A673 (cell line): Measurements from ENCODE around the gene HIVEP1. TPM values are rescaled to one million over a fixed set of nuclear protein-coding genes. Genes with fewer than 3 reads are reported as not detected.

ENCODE experiments used
- BruUV-seq: library from RNA; stranded (reverse); fragments of 400-500 nt; replicated peaks from 2 replicates; lab custom pipeline; 2021; lab: Mats Ljungman, UMichigan
- CTCF ChIA-PET: fragments of 300-600 bp; sonication (Branson Sonifier 250); formaldehyde crosslinking; loops from one replicate; lab custom pipeline; 2022; ENCODE audit warnings: antibody characterized with exemption; lab: Charles Lee
- POLR2A ChIA-PET: fragments of 300-600 bp; sonication (Branson Sonifier 250); formaldehyde crosslinking; loops from one replicate; lab custom pipeline; 2022; ENCODE audit warnings: antibody characterized with exemption; ENCODE audit not compliant: low non-redundant PET; lab: Charles Lee
- DNase-seq: peaks from one replicate; pipeline ENCODE4 v3.0.0-alpha.2; 2015; ENCODE audit warnings: low spot score
- H3K27ac ChIP-seq: fragments of 200-600 bp; sonication (generic); 2 replicates; pipeline ENCODE4 v1.5.1; 2016; ENCODE audit warnings: mixed run types, low read depth, mild to moderate bottlenecking, mixed read lengths, antibody characterized with exemption, low read length; ENCODE audit not compliant: poor library complexity, severe bottlenecking
- H3K27me3 ChIP-seq: fragments of 200-600 bp; sonication (generic); replicated peaks from 2 replicates; pipeline ENCODE4 v1.6.1; 2017; ENCODE audit warnings: mixed run types, low read depth, mild to moderate bottlenecking, mixed read lengths, antibody characterized with exemption, low read length; ENCODE audit not compliant: insufficient read depth, poor library complexity
- H3K36me3 ChIP-seq: fragments of 200-600 bp; sonication (generic); 2 replicates; pipeline ENCODE4 v1.6.1; 2016; ENCODE audit warnings: mixed run types, mild to moderate bottlenecking, mixed read lengths, antibody characterized with exemption, low read length; ENCODE audit not compliant: insufficient read depth, poor library complexity, severe bottlenecking
- H3K4me1 ChIP-seq: fragments of 200-600 bp; sonication (generic); 2 replicates; pipeline ENCODE4 v1.6.1; 2017; ENCODE audit warnings: mixed run types, mild to moderate bottlenecking, mixed read lengths, antibody characterized with exemption, low read length; ENCODE audit not compliant: insufficient read depth, poor library complexity, severe bottlenecking
- H3K4me3 ChIP-seq: fragments of 200-600 bp; sonication (generic); 2 replicates; pipeline ENCODE4 v1.5.1; 2016; ENCODE audit warnings: low read depth, mixed run types, mild to moderate bottlenecking, mixed read lengths, low read length; ENCODE audit not compliant: poor library complexity, severe bottlenecking
- H3K9me3 ChIP-seq: fragments of 200-600 bp; sonication (generic); 2 replicates; pipeline ENCODE4 v1.6.1; 2016; ENCODE audit warnings: mixed run types, low read depth, mild to moderate bottlenecking, mixed read lengths, antibody characterized with exemption, low read length; ENCODE audit not compliant: poor library complexity, severe bottlenecking
- EZH2 ChIP-seq: fragments of 200-600 bp; sonication (generic); IDR thresholded peaks from 2 replicates; pipeline ENCODE4 v1.6.1; 2017; ENCODE audit warnings: borderline replicate concordance, low read depth, mild to moderate bottlenecking, mixed read lengths, antibody characterized with exemption, low read length; ENCODE audit not compliant: poor library complexity, severe bottlenecking
- intact Hi-C: fragments of 100-400 bp; cut with micrococcal nuclease; formaldehyde crosslinking; loops from one replicate; pipeline ENCODE4 v1.10.0; 2022; ENCODE audit not compliant: unreplicated experiment
- total RNA-seq: library from RNA; stranded (reverse); gene quantifications from 2 replicates; pipeline ENCODE4 v1.2.3, GENCODE V29; 2021
- TF ChIP-seq, protein P1 (sequence below): fragments of 300-800, 200-600 bp; sonication (generic); conservative IDR thresholded peaks from 2 replicates; pipeline ENCODE4 v1.5.1; 2017; ENCODE audit warnings: low read depth, mild to moderate bottlenecking, antibody characterized with exemption, low read length, moderate library complexity, mixed read lengths

Gene HIVEP1
- total RNA-seq, 1 experiment from 2014 or later, result 21.5 TPM

DNA sequence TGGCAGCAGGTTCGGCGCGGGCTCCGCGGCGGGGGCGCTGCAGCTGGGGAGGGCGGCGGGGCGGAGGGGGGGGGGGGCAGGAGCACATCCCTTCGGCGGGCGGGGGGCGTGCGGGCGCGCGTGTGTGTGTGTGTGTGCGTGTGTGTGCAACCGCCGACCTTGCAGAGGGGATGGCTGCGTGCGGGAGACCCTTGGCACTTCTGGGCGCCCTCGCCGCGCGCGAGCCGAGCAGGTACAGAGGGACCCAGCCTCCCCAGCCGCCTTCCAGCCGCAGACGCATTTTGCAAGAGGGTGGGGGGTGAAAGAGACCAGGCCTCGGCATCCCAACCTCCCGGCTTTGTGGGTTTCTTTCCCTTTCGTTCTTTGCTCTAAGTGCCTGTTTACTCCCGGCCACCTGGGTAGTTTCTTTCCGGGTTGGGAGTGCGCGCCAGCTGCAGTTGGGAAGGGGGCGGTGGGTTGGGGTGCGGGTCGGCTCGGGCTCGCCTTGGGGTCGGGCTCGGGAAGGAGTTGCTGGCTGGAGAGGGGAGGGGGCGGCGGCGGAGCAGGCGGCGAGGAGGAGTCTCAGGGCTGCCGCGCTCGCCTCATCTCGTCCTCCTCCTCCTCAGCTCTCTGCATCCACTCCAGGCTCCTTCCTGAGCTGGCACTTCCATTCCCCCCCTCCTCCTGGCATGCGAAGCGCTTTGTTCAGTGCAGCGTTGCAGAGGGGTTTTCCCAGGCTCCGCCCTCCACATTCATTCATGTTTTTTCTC is 620 bp downstream of the HIVEP1 start:
- intact Hi-C loops, result no loop called here
- BruUV-seq, result no TSS peak
- ChIA-PET CTCF (interaction anchor here (0.6 kb wide), 3 partner anchors 277 to 1086 kb away, joined by 5 to 7 read pairs (median 6); no protein-coding TSS in a partner anchor), POLR2A (interaction anchor here (0.8 kb wide), 1 partner anchor 1086 kb away, joined by 4 read pairs; no protein-coding TSS in a partner anchor)
- Histone ChIP-seq H3K4me3 (peak overlapping the region; percentile 82), H3K27ac (peak overlapping the region; percentile 86), H3K36me3 (peaks cover 11% of the 10 kb centered on the region), H3K9me3 (no peaks in the 10 kb centered on the region), H3K27me3 (no peaks in the 10 kb centered on the region), H3K4me1 (peaks cover 16% of the 10 kb centered on the region)
- peak; percentile 93 for DNase-seq
- no peak for TF ChIP-seq EZH2
- TF ChIP-seq, protein P1, sequence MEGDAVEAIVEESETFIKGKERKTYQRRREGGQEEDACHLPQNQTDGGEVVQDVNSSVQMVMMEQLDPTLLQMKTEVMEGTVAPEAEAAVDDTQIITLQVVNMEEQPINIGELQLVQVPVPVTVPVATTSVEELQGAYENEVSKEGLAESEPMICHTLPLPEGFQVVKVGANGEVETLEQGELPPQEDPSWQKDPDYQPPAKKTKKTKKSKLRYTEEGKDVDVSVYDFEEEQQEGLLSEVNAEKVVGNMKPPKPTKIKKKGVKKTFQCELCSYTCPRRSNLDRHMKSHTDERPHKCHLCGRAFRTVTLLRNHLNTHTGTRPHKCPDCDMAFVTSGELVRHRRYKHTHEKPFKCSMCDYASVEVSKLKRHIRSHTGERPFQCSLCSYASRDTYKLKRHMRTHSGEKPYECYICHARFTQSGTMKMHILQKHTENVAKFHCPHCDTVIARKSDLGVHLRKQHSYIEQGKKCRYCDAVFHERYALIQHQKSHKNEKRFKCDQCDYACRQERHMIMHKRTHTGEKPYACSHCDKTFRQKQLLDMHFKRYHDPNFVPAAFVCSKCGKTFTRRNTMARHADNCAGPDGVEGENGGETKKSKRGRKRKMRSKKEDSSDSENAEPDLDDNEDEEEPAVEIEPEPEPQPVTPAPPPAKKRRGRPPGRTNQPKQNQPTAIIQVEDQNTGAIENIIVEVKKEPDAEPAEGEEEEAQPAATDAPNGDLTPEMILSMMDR, result no peak

GRCh38 chr6:12013307-12013719 is 1.2 kb downstream of the HIVEP1 start:
- Histone ChIP-seq H3K27me3 (no peaks in the 10 kb centered on the region), H3K4me3 (peak overlapping the region; percentile 82), H3K36me3 (peaks cover 11% of the 10 kb centered on the region), H3K4me1 (peaks cover 10% of the 10 kb centered on the region), H3K27ac (peak overlapping the region; percentile 86), H3K9me3 (no peaks in the 10 kb centered on the region)
- TSS peak; percentile 22 for BruUV-seq
- no peak for DNase-seq
- POLR2A ChIA-PET, result interaction anchor here (0.8 kb wide), 1 partner anchor 1087 kb away, joined by 4 read pairs; no protein-coding TSS in a partner anchor
- intact Hi-C loops, result no loop called here
- TF ChIP-seq, protein P1, result no peak
- no peak for TF ChIP-seq EZH2
- CTCF ChIA-PET, result no interaction called here

DNA sequence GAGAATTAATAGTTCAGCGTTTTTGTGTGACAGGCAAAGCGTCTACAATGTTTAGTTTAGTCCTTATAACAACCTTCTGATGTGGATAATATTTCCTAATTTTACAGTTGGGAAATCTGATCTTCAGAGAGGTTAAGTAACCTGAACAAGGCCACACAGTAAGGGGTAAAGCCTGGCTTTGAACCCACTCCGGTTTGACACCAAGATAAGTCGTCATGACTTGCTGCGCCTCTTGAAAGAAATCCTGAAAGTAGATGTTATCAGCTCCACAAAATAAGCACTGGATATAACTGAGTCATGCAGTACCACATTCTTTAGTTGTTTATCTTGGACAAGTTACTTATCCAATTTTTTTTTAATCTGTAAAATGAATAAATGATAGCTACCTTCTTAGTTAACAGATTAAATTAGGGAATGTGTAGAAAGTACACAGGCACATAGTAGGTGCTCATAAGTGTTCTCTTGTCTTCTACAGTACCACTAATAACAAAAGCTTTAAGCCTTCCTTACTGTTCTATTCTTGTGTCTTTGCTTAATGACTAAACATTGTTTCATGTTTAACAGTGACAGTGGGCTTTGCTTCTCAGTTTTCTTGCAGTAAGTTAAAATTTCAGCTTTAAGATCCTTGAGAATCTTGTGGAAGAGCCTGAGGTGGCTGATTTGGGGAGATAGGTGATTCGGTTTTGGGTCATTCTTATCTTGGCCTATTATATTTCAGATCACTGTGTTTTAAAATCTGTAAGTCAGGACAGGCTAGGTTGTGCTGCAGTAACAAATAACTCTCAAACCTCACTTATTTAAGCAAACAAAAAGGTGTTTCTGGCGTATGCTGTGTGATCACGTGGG is 2.1 kb downstream of the HIVEP1 start:
- H3K27me3 ChIP-seq, result no peaks in the 10 kb centered on the region
- H3K4me1 ChIP-seq, result peaks cover 10% of the 10 kb centered on the region
- no TSS peak for BruUV-seq
- intact Hi-C loops, result no loop called here
- peak overlapping the region; percentile 82 for H3K4me3 ChIP-seq
- H3K36me3 ChIP-seq, result peaks cover 11% of the 10 kb centered on the region
- POLR2A ChIA-PET, result no interaction called here
- H3K27ac ChIP-seq, result no peak overlapping the region
- no peak for TF ChIP-seq EZH2
- DNase-seq, result no peak
- CTCF ChIA-PET, result no interaction called here
- no peaks in the 10 kb centered on the region for H3K9me3 ChIP-seq
